ENCODE measurements around the gene AP1G1. TPM values are rescaled to one million over a fixed set of nuclear protein-coding genes. Genes with fewer than 3 reads are reported as not detected.

The AP1G1 gene
- total RNA-seq, 4 donors from 2014 or later = 104 to 270 (median 121) TPM

DNA sequence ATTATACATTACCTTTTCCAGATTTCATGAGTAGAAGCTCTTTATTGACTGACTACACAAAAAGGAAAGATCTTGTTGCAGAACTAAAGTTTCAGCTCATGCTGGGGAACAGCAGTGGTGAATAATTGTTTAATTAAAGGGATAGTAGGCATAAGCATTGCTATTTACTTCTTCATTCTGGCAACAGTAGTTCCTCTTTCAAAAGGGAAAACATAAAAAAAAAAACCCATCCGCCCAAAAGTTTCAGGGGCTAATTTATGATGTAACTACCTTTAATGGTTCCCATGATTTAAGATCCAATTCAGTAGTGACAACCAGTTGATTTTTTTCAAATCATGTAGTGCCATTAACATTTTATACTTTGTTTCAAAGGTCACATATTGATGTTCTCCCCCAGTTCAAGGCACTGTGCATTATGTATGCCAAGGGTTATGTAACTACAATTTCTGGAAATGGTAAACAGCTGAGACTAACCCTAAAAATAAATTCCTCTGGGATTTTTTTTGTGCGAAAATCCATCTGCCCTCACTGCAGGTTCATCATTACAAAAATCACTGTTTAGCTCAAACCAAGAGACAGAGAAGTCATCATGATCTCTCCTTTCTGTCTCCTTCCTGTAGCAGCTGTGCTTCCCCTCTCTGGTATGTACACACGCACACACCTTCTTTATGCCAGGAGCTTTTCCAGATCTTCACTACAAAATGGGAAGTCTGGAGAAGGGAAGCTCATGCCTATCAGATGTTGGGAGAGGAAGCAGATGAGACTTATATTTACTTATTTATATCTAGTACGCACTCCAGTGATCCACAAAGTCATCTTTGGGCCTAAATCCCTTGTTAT lies 81.9 kb downstream of the AP1G1 start:
- intact Hi-C loops (cut with DNase I; ENCODE audit: low total_unique reads) = loop anchor here (10.0 kb wide), 1 partner anchor 168 kb away; the partner anchor contains the start of gene IST1
- H3K4me3 ChIP-seq = no peak overlapping the region
- 25 to 28% methylated on average over 3 to 4 of the region's 4 CpGs for WGBS, 2 donors (ENCODE audit: low coverage in 1 of 2)
- no peaks in the 10 kb centered on the region for H3K9me3 ChIP-seq
- in situ Hi-C loops (cut with MboI; ENCODE audit: low pct_ligation_motif_present in 1 of 4, low pct_unique_long_range_greater_than_20kb in 1 of 4, low sequenced_read_pairs in 3 of 4) = no loop called here
- TF ChIP-seq, protein P1, sequence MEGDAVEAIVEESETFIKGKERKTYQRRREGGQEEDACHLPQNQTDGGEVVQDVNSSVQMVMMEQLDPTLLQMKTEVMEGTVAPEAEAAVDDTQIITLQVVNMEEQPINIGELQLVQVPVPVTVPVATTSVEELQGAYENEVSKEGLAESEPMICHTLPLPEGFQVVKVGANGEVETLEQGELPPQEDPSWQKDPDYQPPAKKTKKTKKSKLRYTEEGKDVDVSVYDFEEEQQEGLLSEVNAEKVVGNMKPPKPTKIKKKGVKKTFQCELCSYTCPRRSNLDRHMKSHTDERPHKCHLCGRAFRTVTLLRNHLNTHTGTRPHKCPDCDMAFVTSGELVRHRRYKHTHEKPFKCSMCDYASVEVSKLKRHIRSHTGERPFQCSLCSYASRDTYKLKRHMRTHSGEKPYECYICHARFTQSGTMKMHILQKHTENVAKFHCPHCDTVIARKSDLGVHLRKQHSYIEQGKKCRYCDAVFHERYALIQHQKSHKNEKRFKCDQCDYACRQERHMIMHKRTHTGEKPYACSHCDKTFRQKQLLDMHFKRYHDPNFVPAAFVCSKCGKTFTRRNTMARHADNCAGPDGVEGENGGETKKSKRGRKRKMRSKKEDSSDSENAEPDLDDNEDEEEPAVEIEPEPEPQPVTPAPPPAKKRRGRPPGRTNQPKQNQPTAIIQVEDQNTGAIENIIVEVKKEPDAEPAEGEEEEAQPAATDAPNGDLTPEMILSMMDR (IDR thresholded peaks at IDR 0.05) = no peak
- TF ChIP-seq POLR2A (IDR thresholded peaks at IDR 0.05) (no peak), POLR2AphosphoS5 (IDR thresholded peaks at IDR 0.05) (peak in 1 of 3 donors; percentile 31)
- H3K4me1 ChIP-seq = peaks cover 24 to 52% (median 41%) of the 10 kb centered on the region in 4 donors
- H3K27ac ChIP-seq = peak overlapping the region; percentile 54 to 98 (median 84)
- no peak for DNase-seq
- H3K27me3 ChIP-seq = no peaks in the 10 kb centered on the region
- H3K36me3 ChIP-seq = peaks cover 0 to 3% (median under 1%) of the 10 kb centered on the region in 4 donors

- Histone ChIP-seq H3K27ac (peak within 1 kb of the TSS; percentile 93 to 99 (median 98)), H3K9me3 (no peaks in the 10 kb centered on the region), H3K4me3 (peak within 1 kb of the TSS; percentile 77 to 90 (median 88)), H3K36me3 (no peaks in the 10 kb centered on the region), H3K4me1 (peaks cover 24 to 67% (median 42%) of the 10 kb centered on the region in 4 donors), H3K27me3 (no peaks in the 10 kb centered on the region)
- no peak for DNase-seq
- intact Hi-C loops (cut with DNase I; ENCODE audit: low total_unique reads) = loop anchor here (10.0 kb wide), 1 partner anchor 170 kb away; the partner anchor contains the start of gene IST1
- 13 to 18% methylated on average over 9 to 10 of the region's 10 CpGs for WGBS, 2 donors (ENCODE audit: low coverage in 1 of 2)
- no peak for TF ChIP-seq EP300 (IDR thresholded peaks at IDR 0.05; ENCODE audit: low read depth)
- TF ChIP-seq POLR2A (IDR thresholded peaks at IDR 0.05) = no peak
- no peak for TF ChIP-seq POLR2AphosphoS5 (IDR thresholded peaks at IDR 0.05)
- TF ChIP-seq, protein P1 (IDR thresholded peaks at IDR 0.05) = no peak
- in situ Hi-C loops (cut with MboI; ENCODE audit: low pct_ligation_motif_present in 1 of 4, low pct_unique_long_range_greater_than_20kb in 1 of 4, low sequenced_read_pairs in 3 of 4) = no loop called here
Measured at GRCh38 chr16:71724320-71724751, 84.3 kb downstream of the AP1G1 start, which contains the start of gene PHLPP2. Gene PHLPP2 (minus strand): TSS chr16:71724701. CDS start chr16:71714795, 9,906 bp downstream.

GRCh38 chr16:71723537-71724319 lies 84.9 kb downstream of the AP1G1 start:
- H3K4me1 ChIP-seq = peaks cover 24 to 67% (median 42%) of the 10 kb centered on the region in 4 donors
- peak overlapping the region; percentile 93 to 99 (median 98) for H3K27ac ChIP-seq
- peak; percentile 85 for DNase-seq
- in situ Hi-C loops (cut with MboI; ENCODE audit: low pct_ligation_motif_present in 1 of 4, low pct_unique_long_range_greater_than_20kb in 1 of 4, low sequenced_read_pairs in 3 of 4) = no loop called here
- no peaks in the 10 kb centered on the region for H3K36me3 ChIP-seq
- 0% methylated on average over 2 to 30 of the region's 104 CpGs for WGBS, 2 donors (ENCODE audit: low coverage in 1 of 2)
- no peaks in the 10 kb centered on the region for H3K9me3 ChIP-seq
- H3K4me3 ChIP-seq = peak overlapping the region; percentile 77 to 90 (median 88)
- TF ChIP-seq POLR2AphosphoS5 (IDR thresholded peaks at IDR 0.05) (peak; percentile 5 to 70 (median 41)), POLR2A (IDR thresholded peaks at IDR 0.05) (peak; percentile 51), EP300 (IDR thresholded peaks at IDR 0.05; ENCODE audit: low read depth) (no peak)
- TF ChIP-seq, protein P1 (IDR thresholded peaks at IDR 0.05) = peak in 3 of 5 experiments; percentile 12 to 54 (median 44)
- intact Hi-C loops (cut with DNase I; ENCODE audit: low total_unique reads) = loop anchor here (10.0 kb wide), 1 partner anchor 171 kb away; the partner anchor contains the start of gene IST1
- no peaks in the 10 kb centered on the region for H3K27me3 ChIP-seq
